ENCODE data around the gene FABP1. TPM values are rescaled to one million over a fixed set of nuclear protein-coding genes. Genes with fewer than 3 reads are reported as not detected.

The FABP1 gene
- total RNA-seq, 1 experiment from 2014 or later, result not detected

DNA sequence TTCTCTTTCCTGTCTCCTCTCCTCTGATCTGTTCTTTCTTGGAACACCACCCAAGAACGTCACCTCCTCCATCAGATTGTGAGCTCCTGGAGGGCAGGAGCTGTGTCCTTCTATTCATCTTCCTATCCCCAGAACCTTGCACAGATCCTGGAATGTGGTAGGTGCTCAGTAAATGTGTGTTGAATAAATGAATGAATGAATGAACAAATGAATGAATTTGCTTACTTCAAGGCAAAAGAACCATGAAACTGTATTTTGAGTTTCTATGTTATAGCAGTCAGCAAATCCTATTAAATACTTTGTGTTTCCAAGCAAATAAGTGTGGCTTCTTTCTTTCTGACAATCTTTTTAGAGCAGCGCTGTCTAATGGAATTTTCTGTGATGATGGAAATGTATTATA is 14.8 kb downstream of the FABP1 start:
- CTCF ChIA-PET, result no interaction called here
- no peak for ATAC-seq
- Histone ChIP-seq H3K79me2 (ENCODE audit: low read length) (no peaks in the 10 kb centered on the region), H3K4me2 (ENCODE audit: low read length) (no peak overlapping the region), H4K20me1 (ENCODE audit: low read length) (no peaks in the 10 kb centered on the region), H3K9ac (ENCODE audit: low read length) (no peak overlapping the region), H3K4me1 (ENCODE audit: insufficient read depth, low read length) (no peaks in the 10 kb centered on the region), H2AFZ (ENCODE audit: low read length) (no peak overlapping the region), H3K9me3 (ENCODE audit: low read length) (no peaks in the 10 kb centered on the region), H3K9me2 (replicated peaks; ENCODE audit: low read length) (no peaks in the 10 kb centered on the region), H3F3A (ENCODE audit: low read length, unreplicated experiment) (no peaks in the 10 kb centered on the region), H3K36me3 (ENCODE audit: low read depth, low read length) (no peaks in the 10 kb centered on the region), H3K4me3 (ENCODE audit: low read length) (no peak overlapping the region), H3K27ac (ENCODE audit: low read length) (no peak overlapping the region), H3K27me3 (ENCODE audit: low read length) (peaks cover 60% of the 10 kb centered on the region)
- TF ChIP-seq EZH2phosphoT487 (IDR thresholded peaks at IDR 0.05; ENCODE audit: borderline replicate concordance, low read length), result no peak
- TF ChIP-seq, protein P1, sequence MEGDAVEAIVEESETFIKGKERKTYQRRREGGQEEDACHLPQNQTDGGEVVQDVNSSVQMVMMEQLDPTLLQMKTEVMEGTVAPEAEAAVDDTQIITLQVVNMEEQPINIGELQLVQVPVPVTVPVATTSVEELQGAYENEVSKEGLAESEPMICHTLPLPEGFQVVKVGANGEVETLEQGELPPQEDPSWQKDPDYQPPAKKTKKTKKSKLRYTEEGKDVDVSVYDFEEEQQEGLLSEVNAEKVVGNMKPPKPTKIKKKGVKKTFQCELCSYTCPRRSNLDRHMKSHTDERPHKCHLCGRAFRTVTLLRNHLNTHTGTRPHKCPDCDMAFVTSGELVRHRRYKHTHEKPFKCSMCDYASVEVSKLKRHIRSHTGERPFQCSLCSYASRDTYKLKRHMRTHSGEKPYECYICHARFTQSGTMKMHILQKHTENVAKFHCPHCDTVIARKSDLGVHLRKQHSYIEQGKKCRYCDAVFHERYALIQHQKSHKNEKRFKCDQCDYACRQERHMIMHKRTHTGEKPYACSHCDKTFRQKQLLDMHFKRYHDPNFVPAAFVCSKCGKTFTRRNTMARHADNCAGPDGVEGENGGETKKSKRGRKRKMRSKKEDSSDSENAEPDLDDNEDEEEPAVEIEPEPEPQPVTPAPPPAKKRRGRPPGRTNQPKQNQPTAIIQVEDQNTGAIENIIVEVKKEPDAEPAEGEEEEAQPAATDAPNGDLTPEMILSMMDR (conservative IDR thresholded peaks at IDR 0.05; ENCODE audit: low read depth, low read length), result no peak
- no peak for TF ChIP-seq EZH2 (IDR thresholded peaks at IDR 0.05; ENCODE audit: low read length, unreplicated experiment)
- intact Hi-C loops (cut with micrococcal nuclease), result no loop called here
- no peak for DNase-seq
- POLR2A ChIA-PET (ENCODE audit: unreplicated experiment), result no interaction called here
- no TSS peak for BruUV-seq (replicated peaks)

DNA sequence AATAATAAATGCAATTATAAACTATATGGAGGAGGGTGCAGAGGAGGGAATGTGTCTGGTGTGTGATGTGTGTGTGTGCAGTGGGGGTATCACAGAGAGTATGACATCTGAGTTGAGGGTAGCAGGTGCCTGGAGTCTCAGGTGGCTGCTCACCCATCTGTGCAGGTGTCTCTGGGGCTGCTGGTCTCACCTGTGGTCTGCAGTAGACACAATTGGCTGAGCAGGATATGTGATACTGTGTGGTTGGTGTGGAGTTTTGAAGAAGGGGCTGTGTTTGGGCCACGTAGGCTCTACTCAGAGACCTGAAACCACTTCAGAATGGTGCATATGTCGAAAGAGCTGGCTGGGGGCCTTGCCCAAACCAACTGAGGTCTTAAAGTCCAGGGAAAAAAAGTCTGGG is 17.0 kb downstream of the FABP1 start:
- Histone ChIP-seq H3K27me3 (ENCODE audit: low read length) (peaks cover 55% of the 10 kb centered on the region), H3K36me3 (ENCODE audit: low read depth, low read length) (no peaks in the 10 kb centered on the region), H2AFZ (ENCODE audit: low read length) (no peak overlapping the region), H4K20me1 (ENCODE audit: low read length) (no peaks in the 10 kb centered on the region), H3F3A (ENCODE audit: low read length, unreplicated experiment) (no peaks in the 10 kb centered on the region), H3K4me2 (ENCODE audit: low read length) (no peak overlapping the region), H3K27ac (ENCODE audit: low read length) (no peak overlapping the region), H3K4me1 (ENCODE audit: insufficient read depth, low read length) (no peaks in the 10 kb centered on the region), H3K9me3 (ENCODE audit: low read length) (no peaks in the 10 kb centered on the region), H3K9ac (ENCODE audit: low read length) (no peak overlapping the region), H3K79me2 (ENCODE audit: low read length) (no peaks in the 10 kb centered on the region), H3K9me2 (replicated peaks; ENCODE audit: low read length) (no peaks in the 10 kb centered on the region), H3K4me3 (ENCODE audit: low read length) (no peak overlapping the region)
- BruUV-seq (replicated peaks), result no TSS peak
- ChIA-PET POLR2A (ENCODE audit: unreplicated experiment) (no interaction called here), CTCF (no interaction called here)
- DNase-seq (no peak), ATAC-seq (no peak)
- intact Hi-C loops (cut with micrococcal nuclease), result no loop called here
- TF ChIP-seq EZH2phosphoT487 (IDR thresholded peaks at IDR 0.05; ENCODE audit: borderline replicate concordance, low read length) (no peak), EZH2 (IDR thresholded peaks at IDR 0.05; ENCODE audit: low read length, unreplicated experiment) (no peak)
- TF ChIP-seq, protein P1 (conservative IDR thresholded peaks at IDR 0.05; ENCODE audit: low read depth, low read length), result no peak

DNA sequence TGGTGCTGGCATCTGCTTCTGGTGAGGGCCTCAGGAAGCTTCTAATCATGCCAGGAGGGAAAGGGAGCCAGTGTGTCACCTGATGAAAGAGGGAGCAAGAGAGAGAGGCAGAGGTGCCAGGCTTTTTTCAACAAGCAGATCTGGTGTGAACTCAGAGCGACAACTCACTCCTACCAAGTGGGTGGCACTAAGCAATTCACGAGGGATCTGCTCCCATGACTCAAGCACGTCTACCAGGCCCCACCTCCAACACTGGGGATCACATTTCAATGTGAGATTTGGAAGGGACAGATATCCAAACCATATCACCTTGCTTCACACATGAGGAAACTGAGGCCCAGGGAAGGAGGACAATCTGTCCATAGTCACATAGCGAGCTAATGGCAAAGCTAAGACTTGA is 19.1 kb downstream of the FABP1 start:
- Histone ChIP-seq H3K27ac (ENCODE audit: low read length) (no peak overlapping the region), H2AFZ (ENCODE audit: low read length) (no peak overlapping the region), H3K4me2 (ENCODE audit: low read length) (no peak overlapping the region), H3K36me3 (ENCODE audit: low read depth, low read length) (no peaks in the 10 kb centered on the region), H3K9me2 (replicated peaks; ENCODE audit: low read length) (no peaks in the 10 kb centered on the region), H3K79me2 (ENCODE audit: low read length) (no peaks in the 10 kb centered on the region), H4K20me1 (ENCODE audit: low read length) (no peaks in the 10 kb centered on the region), H3K4me3 (ENCODE audit: low read length) (no peak overlapping the region), H3K4me1 (ENCODE audit: insufficient read depth, low read length) (no peaks in the 10 kb centered on the region), H3K9ac (ENCODE audit: low read length) (no peak overlapping the region), H3K9me3 (ENCODE audit: low read length) (no peaks in the 10 kb centered on the region), H3F3A (ENCODE audit: low read length, unreplicated experiment) (no peaks in the 10 kb centered on the region), H3K27me3 (ENCODE audit: low read length) (peaks cover 56% of the 10 kb centered on the region)
- no peak for ATAC-seq
- ChIA-PET POLR2A (ENCODE audit: unreplicated experiment) (no interaction called here), CTCF (no interaction called here)
- no peak for TF ChIP-seq EZH2 (IDR thresholded peaks at IDR 0.05; ENCODE audit: low read length, unreplicated experiment)
- TF ChIP-seq, protein P1 (conservative IDR thresholded peaks at IDR 0.05; ENCODE audit: low read depth, low read length), result no peak
- TF ChIP-seq EZH2phosphoT487 (IDR thresholded peaks at IDR 0.05; ENCODE audit: borderline replicate concordance, low read length), result no peak
- no peak for DNase-seq
- no TSS peak for BruUV-seq (replicated peaks)
- intact Hi-C loops (cut with micrococcal nuclease), result no loop called here
